ENCODE results near the gene CKB.
A peak's percentile ranks its signal among the peaks of the same experiment; 100 is the strongest.

Gene CKB

GRCh38 chr14:103522649-103523574, at the start of gene CKB:
TSS of gene CKB (minus strand) at chr14:103522830. CDS start at chr14:103522493, 337 bp downstream.
- peak; percentile 20 for DNase-seq

- DNase-seq = no peak
Observed at GRCh38 chr14:103569408-103569807, 46.8 kb upstream of the CKB start.

- no peak for DNase-seq
Observed at GRCh38 chr14:103568952-103569351, 46.3 kb upstream of the CKB start.

- DNase-seq = no peak
Observed at GRCh38 chr14:103563844-103564505, 41.3 kb upstream of the CKB start.

GRCh38 chr14:103563226-103563620, 40.6 kb upstream of the CKB start:
- DNase-seq = no peak

GRCh38 chr14:103562429-103563225, 40.0 kb upstream of the CKB start, which contains the start of the genes BAG5 and COA8:
TSS of gene BAG5 (minus strand) at chr14:103562657. CDS start at chr14:103561164, 1,493 bp downstream.
TSS of gene COA8 (plus strand) at chr14:103562960. CDS start at chr14:103563002, 42 bp downstream.
- DNase-seq = peak; percentile 82

- no peak for DNase-seq
Observed at GRCh38 chr14:103562179-103562428, 39.5 kb upstream of the CKB start.

- peak; percentile 23 for DNase-seq
Observed at GRCh38 chr14:103561381-103562178, 39.0 kb upstream of the CKB start.

- DNase-seq = no peak
Observed at GRCh38 chr14:103560691-103561090, 38.1 kb upstream of the CKB start.

GRCh38 chr14:103559766-103560165, 37.1 kb upstream of the CKB start:
- DNase-seq = no peak

- DNase-seq = no peak
Observed at GRCh38 chr14:103558071-103558882, 35.6 kb upstream of the CKB start.

- no peak for DNase-seq
Observed at GRCh38 chr14:103556946-103557758, 34.5 kb upstream of the CKB start.

- no peak for DNase-seq
Observed at GRCh38 chr14:103555559-103556337, 33.1 kb upstream of the CKB start.

- DNase-seq = no peak
Observed at GRCh38 chr14:103552846-103553210, 30.2 kb upstream of the CKB start.

GRCh38 chr14:103552011-103552845, 29.6 kb upstream of the CKB start:
- no peak for DNase-seq

- DNase-seq = no peak
Observed at GRCh38 chr14:103551338-103551762, 28.7 kb upstream of the CKB start.

- DNase-seq = no peak
Observed at GRCh38 chr14:103550451-103551337, 28.1 kb upstream of the CKB start.
